Heart left ventricle (tissue), 13 donors: ENCODE measurements around the gene CAND1.

Experiments used
- POLR2A ChIP-seq, 2 donors: fragments of 450-650 bp; IDR thresholded peaks; one replicate each; pipeline ENCODE4 v1.6.1; 2017; ENCODE audit warnings: antibody characterized with exemption in 2 of 2, mild to moderate bottlenecking in 2 of 2, moderate library complexity in 2 of 2
- TF ChIP-seq, protein P1 (sequence below), 12 donors: fragments of 200-600 bp; sonication (generic) in 4 of 12; IDR thresholded peaks; one replicate each; pipeline versions ENCODE4 v1.5.0 to v1.8.0; 2018 to 2022; ENCODE audit warnings: antibody characterized with exemption in 12 of 12, mild to moderate bottlenecking in 5 of 12
- donor health status: ischemic (EF 13 %, LVEDD 7.1; RV severe dilation, severe dysfunction).
- donor health status: DM: no; HTN: yes; CAD: no.
- donor health status: DM: no; HTN: no; CAD: no.
- donor health status: ischemic (EF 25% LVEDD 6.9; RV normal size, moderate dysfunction).
- donor health status: ischemic (EF 25% LVEDD 5.7; RV mildly dilated, moderate dysfunction).
- donor health status: ischemic (EF 35%, LVEDD 5.7; RV mildly dilated, moderate dysfunction).
- donor health status: nonischemic (EF 11% LVEDD 7.7; RV severe dilation, severe dysfunction).
- donor health status: DM: yes; HTN: yes; CAD: no.
- donor health status: PGD.
- donor health status: ischemic (EF 29% LVEDD 5.4; RV normal size, mild dysfunction).
- donor health status: nonischemic (EF 23%, LVEDD 6.1; RV moderate dilation, normal function).

DNA sequence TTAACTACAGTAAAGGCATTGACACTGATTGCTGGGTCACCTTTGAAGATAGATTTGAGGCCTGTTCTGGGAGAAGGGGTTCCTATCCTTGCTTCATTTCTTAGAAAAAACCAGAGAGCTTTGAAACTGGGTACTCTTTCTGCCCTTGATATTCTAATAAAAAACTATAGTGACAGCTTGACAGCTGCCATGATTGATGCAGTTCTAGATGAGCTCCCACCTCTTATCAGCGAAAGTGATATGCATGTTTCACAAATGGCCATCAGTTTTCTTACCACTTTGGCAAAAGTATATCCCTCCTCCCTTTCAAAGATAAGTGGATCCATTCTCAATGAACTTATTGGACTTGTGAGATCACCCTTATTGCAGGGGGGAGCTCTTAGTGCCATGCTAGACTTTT, 36.4 kb downstream of the CAND1 start:
- TF ChIP-seq POLR2A (IDR thresholded peaks at IDR 0.05), result no peak
- TF ChIP-seq, protein P1, sequence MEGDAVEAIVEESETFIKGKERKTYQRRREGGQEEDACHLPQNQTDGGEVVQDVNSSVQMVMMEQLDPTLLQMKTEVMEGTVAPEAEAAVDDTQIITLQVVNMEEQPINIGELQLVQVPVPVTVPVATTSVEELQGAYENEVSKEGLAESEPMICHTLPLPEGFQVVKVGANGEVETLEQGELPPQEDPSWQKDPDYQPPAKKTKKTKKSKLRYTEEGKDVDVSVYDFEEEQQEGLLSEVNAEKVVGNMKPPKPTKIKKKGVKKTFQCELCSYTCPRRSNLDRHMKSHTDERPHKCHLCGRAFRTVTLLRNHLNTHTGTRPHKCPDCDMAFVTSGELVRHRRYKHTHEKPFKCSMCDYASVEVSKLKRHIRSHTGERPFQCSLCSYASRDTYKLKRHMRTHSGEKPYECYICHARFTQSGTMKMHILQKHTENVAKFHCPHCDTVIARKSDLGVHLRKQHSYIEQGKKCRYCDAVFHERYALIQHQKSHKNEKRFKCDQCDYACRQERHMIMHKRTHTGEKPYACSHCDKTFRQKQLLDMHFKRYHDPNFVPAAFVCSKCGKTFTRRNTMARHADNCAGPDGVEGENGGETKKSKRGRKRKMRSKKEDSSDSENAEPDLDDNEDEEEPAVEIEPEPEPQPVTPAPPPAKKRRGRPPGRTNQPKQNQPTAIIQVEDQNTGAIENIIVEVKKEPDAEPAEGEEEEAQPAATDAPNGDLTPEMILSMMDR (IDR thresholded peaks at IDR 0.05), result no peak
